A673 (cell line): ENCODE measurements around the gene MPPED2. TPM values are rescaled to one million over a fixed set of nuclear protein-coding genes. Genes with fewer than 3 reads are reported as not detected.

ENCODE experiments used
- BruUV-seq: library from RNA; stranded (reverse); fragments of 400-500 nt; replicated peaks from 2 replicates; lab custom pipeline; 2021; lab: Mats Ljungman, UMichigan
- CTCF ChIA-PET: fragments of 300-600 bp; sonication (Branson Sonifier 250); formaldehyde crosslinking; loops from one replicate; lab custom pipeline; 2022; ENCODE audit warnings: antibody characterized with exemption; lab: Charles Lee
- POLR2A ChIA-PET: fragments of 300-600 bp; sonication (Branson Sonifier 250); formaldehyde crosslinking; loops from one replicate; lab custom pipeline; 2022; ENCODE audit warnings: antibody characterized with exemption; ENCODE audit not compliant: low non-redundant PET; lab: Charles Lee
- DNase-seq: peaks from one replicate; pipeline ENCODE4 v3.0.0-alpha.2; 2015; ENCODE audit warnings: low spot score
- H3K27ac ChIP-seq: fragments of 200-600 bp; sonication (generic); 2 replicates; pipeline ENCODE4 v1.5.1; 2016; ENCODE audit warnings: mixed run types, low read depth, mild to moderate bottlenecking, mixed read lengths, antibody characterized with exemption, low read length; ENCODE audit not compliant: poor library complexity, severe bottlenecking
- H3K27me3 ChIP-seq: fragments of 200-600 bp; sonication (generic); replicated peaks from 2 replicates; pipeline ENCODE4 v1.6.1; 2017; ENCODE audit warnings: mixed run types, low read depth, mild to moderate bottlenecking, mixed read lengths, antibody characterized with exemption, low read length; ENCODE audit not compliant: insufficient read depth, poor library complexity
- H3K36me3 ChIP-seq: fragments of 200-600 bp; sonication (generic); 2 replicates; pipeline ENCODE4 v1.6.1; 2016; ENCODE audit warnings: mixed run types, mild to moderate bottlenecking, mixed read lengths, antibody characterized with exemption, low read length; ENCODE audit not compliant: insufficient read depth, poor library complexity, severe bottlenecking
- H3K4me1 ChIP-seq: fragments of 200-600 bp; sonication (generic); 2 replicates; pipeline ENCODE4 v1.6.1; 2017; ENCODE audit warnings: mixed run types, mild to moderate bottlenecking, mixed read lengths, antibody characterized with exemption, low read length; ENCODE audit not compliant: insufficient read depth, poor library complexity, severe bottlenecking
- H3K4me3 ChIP-seq: fragments of 200-600 bp; sonication (generic); 2 replicates; pipeline ENCODE4 v1.5.1; 2016; ENCODE audit warnings: low read depth, mixed run types, mild to moderate bottlenecking, mixed read lengths, low read length; ENCODE audit not compliant: poor library complexity, severe bottlenecking
- H3K9me3 ChIP-seq: fragments of 200-600 bp; sonication (generic); 2 replicates; pipeline ENCODE4 v1.6.1; 2016; ENCODE audit warnings: mixed run types, low read depth, mild to moderate bottlenecking, mixed read lengths, antibody characterized with exemption, low read length; ENCODE audit not compliant: poor library complexity, severe bottlenecking
- CTCF ChIP-seq: fragments of 300-800, 200-600 bp; sonication (generic); conservative IDR thresholded peaks from 2 replicates; pipeline ENCODE4 v1.5.1; 2017; ENCODE audit warnings: low read depth, mild to moderate bottlenecking, antibody characterized with exemption, low read length, moderate library complexity, mixed read lengths
- EZH2 ChIP-seq: fragments of 200-600 bp; sonication (generic); IDR thresholded peaks from 2 replicates; pipeline ENCODE4 v1.6.1; 2017; ENCODE audit warnings: borderline replicate concordance, low read depth, mild to moderate bottlenecking, mixed read lengths, antibody characterized with exemption, low read length; ENCODE audit not compliant: poor library complexity, severe bottlenecking
- intact Hi-C: fragments of 100-400 bp; cut with micrococcal nuclease; formaldehyde crosslinking; loops from one replicate; pipeline ENCODE4 v1.10.0; 2022; ENCODE audit not compliant: unreplicated experiment
- total RNA-seq: library from RNA; stranded (reverse); gene quantifications from 2 replicates; pipeline ENCODE4 v1.2.3, GENCODE V29; 2021

MPPED2 gene
- total RNA-seq, 1 experiment from 2014 or later, result 2.0 TPM

GRCh38 chr11:30485756-30486155, 100.4 kb downstream of the MPPED2 start:
- Histone ChIP-seq H3K4me3 (no peak overlapping the region), H3K27ac (no peak overlapping the region), H3K4me1 (no peaks in the 10 kb centered on the region), H3K9me3 (no peaks in the 10 kb centered on the region), H3K36me3 (no peaks in the 10 kb centered on the region), H3K27me3 (peaks cover 5% of the 10 kb centered on the region)
- ChIA-PET CTCF (no interaction called here), POLR2A (no interaction called here)
- intact Hi-C loops, result no loop called here
- no TSS peak for BruUV-seq
- no peak for DNase-seq
- TF ChIP-seq CTCF (no peak), EZH2 (no peak)

GRCh38 chr11:30485222-30485621, 100.9 kb downstream of the MPPED2 start:
- H3K4me3 ChIP-seq, result no peak overlapping the region
- intact Hi-C loops, result no loop called here
- ChIA-PET POLR2A (no interaction called here), CTCF (no interaction called here)
- BruUV-seq, result no TSS peak
- no peak for DNase-seq
- no peaks in the 10 kb centered on the region for H3K36me3 ChIP-seq
- H3K9me3 ChIP-seq, result no peaks in the 10 kb centered on the region
- TF ChIP-seq EZH2 (no peak), CTCF (no peak)
- H3K4me1 ChIP-seq, result no peaks in the 10 kb centered on the region
- no peak overlapping the region for H3K27ac ChIP-seq
- peaks cover 5% of the 10 kb centered on the region for H3K27me3 ChIP-seq

- Histone ChIP-seq H3K27me3 (peaks cover 8% of the 10 kb centered on the region), H3K27ac (no peak overlapping the region), H3K36me3 (no peaks in the 10 kb centered on the region), H3K9me3 (no peaks in the 10 kb centered on the region), H3K4me3 (no peak overlapping the region), H3K4me1 (no peaks in the 10 kb centered on the region)
- TF ChIP-seq CTCF, result no peak
- no peak for TF ChIP-seq EZH2
- POLR2A ChIA-PET, result no interaction called here
- no peak for DNase-seq
- no TSS peak for BruUV-seq
- intact Hi-C loops, result no loop called here
- CTCF ChIA-PET, result no interaction called here
Measured at GRCh38 chr11:30483056-30483455, 103.1 kb downstream of the MPPED2 start.
